NOMO-1 treated with DMSO at 0.1 percent for 48 hours (cell line): ENCODE data around the gene FEZF1.

Source experiments
- DNase-seq: peaks from one replicate; lab custom pipeline; 2025; ENCODE audit not compliant: unreplicated experiment; lab: John Stamatoyannopoulos, UW

The FEZF1 gene

GRCh38 chr7:122269241-122269640 is 35.3 kb downstream of the FEZF1 start:
- DNase-seq, result no peak

GRCh38 chr7:122268101-122268500 is 36.4 kb downstream of the FEZF1 start:
- DNase-seq, result no peak

- no peak for DNase-seq
These were observed 42.3 kb downstream of the FEZF1 start for GRCh38 chr7:122262246-122262645.

- no peak for DNase-seq
These were observed 43.1 kb downstream of the FEZF1 start for GRCh38 chr7:122261442-122261841.

- DNase-seq, result no peak
These were observed 43.5 kb downstream of the FEZF1 start for GRCh38 chr7:122261016-122261415.

GRCh38 chr7:122260336-122260735 is 44.2 kb downstream of the FEZF1 start:
- DNase-seq, result no peak

GRCh38 chr7:122258971-122259370 is 45.6 kb downstream of the FEZF1 start:
- no peak for DNase-seq

- no peak for DNase-seq
These were observed 47.5 kb downstream of the FEZF1 start for GRCh38 chr7:122257056-122257455.

GRCh38 chr7:122256046-122256445 is 48.5 kb downstream of the FEZF1 start:
- DNase-seq, result no peak

- no peak for DNase-seq
These were observed 49.1 kb downstream of the FEZF1 start for GRCh38 chr7:122255454-122255853.
